ENCODE data around the gene TOP1.

DNA sequence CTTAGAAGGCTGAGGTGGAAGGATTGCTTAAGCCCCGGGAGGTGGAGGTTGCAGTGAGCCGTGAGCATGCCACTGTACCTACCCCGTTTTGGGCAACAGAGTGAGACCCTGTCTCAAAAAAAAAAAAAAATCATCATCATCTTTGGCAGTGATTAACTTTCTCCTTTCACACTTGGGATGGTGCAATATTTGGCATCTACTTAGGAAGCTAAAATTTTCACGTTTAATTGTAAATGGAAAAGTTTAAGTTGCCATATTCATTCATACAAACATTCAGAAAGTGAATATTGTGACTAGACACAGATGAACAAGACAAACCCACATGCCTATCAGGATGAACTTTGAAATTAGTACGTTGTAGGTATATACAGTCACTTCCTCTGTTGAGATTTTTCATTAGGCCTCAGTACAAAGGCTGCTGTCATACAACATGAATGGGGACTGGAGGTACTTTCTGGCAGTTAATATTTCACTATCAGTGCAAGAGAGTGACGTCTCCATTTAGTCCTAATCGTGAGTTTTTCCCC lies 10.3 kb downstream of the TOP1 start:
- no peak for TF ChIP-seq CTCF (IDR thresholded peaks at IDR 0.05)
- no peak for TF ChIP-seq POLR2A (IDR thresholded peaks at IDR 0.05)
